Measurements from ENCODE around the gene MYO19. TPM values are rescaled to one million over a fixed set of nuclear protein-coding genes. Genes with fewer than 3 reads are reported as not detected.

MYO19 gene
- total RNA-seq, 2 experiments from 2014 or later: 110 to 127 TPM

GRCh38 chr17:36482611-36483504 lies 51.8 kb downstream of the MYO19 start:
- H3K4me3 Mint-ChIP-seq: peak overlapping the region; percentile 54
- intact Hi-C loops (cut with DNase I, micrococcal nuclease): loop anchor here (1.0 to 10.0 kb wide), 4 partner anchors 338 to 514 kb away; no protein-coding TSS in a partner anchor
- POLR2A ChIA-PET: no interaction called here
- peaks cover 16% of the 10 kb centered on the region for H3K27me3 Mint-ChIP-seq
- peak; percentile 73 for ATAC-seq
- H3K4me1 Mint-ChIP-seq: peaks cover 25% of the 10 kb centered on the region
- CTCF ChIA-PET: interaction anchor here (0.6 to 2.2 kb wide), 14 partner anchors 14 to 869 kb away, joined by 3 to 11 read pairs (median 4); partner anchors contain the start of genes MYO19 and PIGW
- no peaks in the 10 kb centered on the region for H3K9me3 Mint-ChIP-seq (ENCODE audit: low read depth)
- peak; percentile 91 for DNase-seq
- no peak overlapping the region for H3K27ac Mint-ChIP-seq
- H3K36me3 Mint-ChIP-seq (ENCODE audit: low read depth): peaks cover 4% of the 10 kb centered on the region

- H3K27me3 Mint-ChIP-seq: peaks cover 19% of the 10 kb centered on the region
- POLR2A ChIA-PET: no interaction called here
- intact Hi-C loops (cut with DNase I, micrococcal nuclease): loop anchor here (2.0 to 10.0 kb wide), 2 partner anchors 337 to 513 kb away; no protein-coding TSS in a partner anchor
- no peak for DNase-seq
- H3K4me1 Mint-ChIP-seq: peaks cover 22% of the 10 kb centered on the region
- H3K27ac Mint-ChIP-seq: no peak overlapping the region
- CTCF ChIA-PET: interaction anchor here (1.9 to 2.2 kb wide), 2 partner anchors 506 to 513 kb away, joined by 9 to 11 read pairs; no protein-coding TSS in a partner anchor
- H3K9me3 Mint-ChIP-seq (ENCODE audit: low read depth): no peaks in the 10 kb centered on the region
- ATAC-seq: no peak
- peaks cover 2% of the 10 kb centered on the region for H3K36me3 Mint-ChIP-seq (ENCODE audit: low read depth)
- H3K4me3 Mint-ChIP-seq: no peak overlapping the region
These were observed 52.8 kb downstream of the MYO19 start for GRCh38 chr17:36481829-36482228.

- Mint-ChIP-seq H3K4me1 (no peaks in the 10 kb centered on the region), H3K9me3 (ENCODE audit: low read depth) (no peaks in the 10 kb centered on the region), H3K4me3 (no peak overlapping the region), H3K27ac (no peak overlapping the region), H3K36me3 (ENCODE audit: low read depth) (no peaks in the 10 kb centered on the region), H3K27me3 (peaks cover 15% of the 10 kb centered on the region)
- intact Hi-C loops (cut with DNase I, micrococcal nuclease): no loop called here
- ATAC-seq: no peak
- POLR2A ChIA-PET: no interaction called here
- CTCF ChIA-PET: no interaction called here
- DNase-seq: no peak
These were observed 59.2 kb downstream of the MYO19 start for GRCh38 chr17:36475346-36475970.

- no peak for ATAC-seq
- intact Hi-C loops (cut with DNase I, micrococcal nuclease): no loop called here
- H3K27me3 Mint-ChIP-seq: peaks cover 12% of the 10 kb centered on the region
These were observed 60.1 kb downstream of the MYO19 start for GRCh38 chr17:36474571-36474970.

GRCh38 chr17:36470499-36470898 lies 64.2 kb downstream of the MYO19 start:
- peaks cover 14% of the 10 kb centered on the region for H3K27me3 Mint-ChIP-seq
- ATAC-seq (no peak), DNase-seq (no peak)
- CTCF ChIA-PET: no interaction called here
- H3K27ac Mint-ChIP-seq: no peak overlapping the region
- no peak overlapping the region for H3K4me3 Mint-ChIP-seq
- no peaks in the 10 kb centered on the region for H3K4me1 Mint-ChIP-seq
- H3K9me3 Mint-ChIP-seq (ENCODE audit: low read depth): no peaks in the 10 kb centered on the region
- intact Hi-C loops (cut with DNase I, micrococcal nuclease): no loop called here
- POLR2A ChIA-PET: no interaction called here
- H3K36me3 Mint-ChIP-seq (ENCODE audit: low read depth): no peaks in the 10 kb centered on the region

More at GRCh38 chr17:36474571-36474970, 60.1 kb downstream of the MYO19 start:
- Mint-ChIP-seq H3K27ac (no peak overlapping the region), H3K36me3 (ENCODE audit: low read depth) (no peaks in the 10 kb centered on the region), H3K9me3 (ENCODE audit: low read depth) (no peaks in the 10 kb centered on the region), H3K4me3 (no peak overlapping the region), H3K4me1 (no peaks in the 10 kb centered on the region)
- ChIA-PET CTCF (no interaction called here), POLR2A (no interaction called here)
- no peak for DNase-seq

- no peaks in the 10 kb centered on the region for H3K4me1 Mint-ChIP-seq
- CTCF ChIA-PET: interaction anchor here (0.7 kb wide), 1 partner anchor 413 kb away, joined by 3 read pairs; no protein-coding TSS in a partner anchor
- no peaks in the 10 kb centered on the region for H3K36me3 Mint-ChIP-seq (ENCODE audit: low read depth)
- DNase-seq (no peak), ATAC-seq (no peak)
- H3K27me3 Mint-ChIP-seq: peaks cover 19% of the 10 kb centered on the region
- no peak overlapping the region for H3K27ac Mint-ChIP-seq
- POLR2A ChIA-PET: no interaction called here
- no peaks in the 10 kb centered on the region for H3K9me3 Mint-ChIP-seq (ENCODE audit: low read depth)
- intact Hi-C loops (cut with DNase I, micrococcal nuclease): no loop called here
- no peak overlapping the region for H3K4me3 Mint-ChIP-seq
These were observed 64.9 kb downstream of the MYO19 start for GRCh38 chr17:36469733-36470132.

- no peaks in the 10 kb centered on the region for H3K36me3 Mint-ChIP-seq (ENCODE audit: low read depth)
- H3K27me3 Mint-ChIP-seq: peaks cover 19% of the 10 kb centered on the region
- no peak overlapping the region for H3K27ac Mint-ChIP-seq
- CTCF ChIA-PET: interaction anchor here (0.7 to 1.2 kb wide), 2 partner anchors 14 to 498 kb away, joined by 4 read pairs; no protein-coding TSS in a partner anchor
- no peaks in the 10 kb centered on the region for H3K9me3 Mint-ChIP-seq (ENCODE audit: low read depth)
- POLR2A ChIA-PET: no interaction called here
- H3K4me1 Mint-ChIP-seq: no peaks in the 10 kb centered on the region
- intact Hi-C loops (cut with DNase I, micrococcal nuclease): no loop called here
- DNase-seq: no peak
- no peak for ATAC-seq
- H3K4me3 Mint-ChIP-seq: no peak overlapping the region
These were observed 65.6 kb downstream of the MYO19 start for GRCh38 chr17:36468903-36469635.

GRCh38 chr17:36464765-36465088 lies 69.9 kb downstream of the MYO19 start:
- ATAC-seq: no peak
- Mint-ChIP-seq H3K27ac (no peak overlapping the region), H3K4me1 (no peaks in the 10 kb centered on the region), H3K4me3 (no peak overlapping the region), H3K9me3 (ENCODE audit: low read depth) (no peaks in the 10 kb centered on the region), H3K27me3 (peaks cover 47% of the 10 kb centered on the region), H3K36me3 (ENCODE audit: low read depth) (no peaks in the 10 kb centered on the region)
- no peak for DNase-seq
- ChIA-PET CTCF (interaction anchor here (0.7 to 1.5 kb wide), 2 partner anchors 18 to 683 kb away, joined by 3 to 5 read pairs; no protein-coding TSS in a partner anchor), POLR2A (no interaction called here)
- intact Hi-C loops (cut with DNase I, micrococcal nuclease): no loop called here

GRCh38 chr17:36463916-36464764 lies 70.5 kb downstream of the MYO19 start:
- H3K4me3 Mint-ChIP-seq: no peak overlapping the region
- H3K27ac Mint-ChIP-seq: no peak overlapping the region
- CTCF ChIA-PET: interaction anchor here (0.7 to 1.5 kb wide), 2 partner anchors 19 to 682 kb away, joined by 3 to 5 read pairs; no protein-coding TSS in a partner anchor
- no peaks in the 10 kb centered on the region for H3K4me1 Mint-ChIP-seq
- intact Hi-C loops (cut with DNase I, micrococcal nuclease): no loop called here
- H3K36me3 Mint-ChIP-seq (ENCODE audit: low read depth): no peaks in the 10 kb centered on the region
- POLR2A ChIA-PET: no interaction called here
- peaks cover 47% of the 10 kb centered on the region for H3K27me3 Mint-ChIP-seq
- ATAC-seq (peak; percentile 100), DNase-seq (peak; percentile 86)
- no peaks in the 10 kb centered on the region for H3K9me3 Mint-ChIP-seq (ENCODE audit: low read depth)

- Mint-ChIP-seq H3K36me3 (ENCODE audit: low read depth) (no peaks in the 10 kb centered on the region), H3K9me3 (ENCODE audit: low read depth) (no peaks in the 10 kb centered on the region), H3K27me3 (peaks cover 36% of the 10 kb centered on the region), H3K4me3 (no peak overlapping the region), H3K4me1 (no peaks in the 10 kb centered on the region), H3K27ac (no peak overlapping the region)
- ATAC-seq (no peak), DNase-seq (no peak)
- ChIA-PET CTCF (no interaction called here), POLR2A (no interaction called here)
- intact Hi-C loops (cut with DNase I, micrococcal nuclease): no loop called here
These were observed 73.1 kb downstream of the MYO19 start for GRCh38 chr17:36461330-36462110.

Data from activated CD4-positive, alpha-beta T cell treated with anti-CD3 and anti-CD28 coated beads for 36 hours (primary cell).